Activated CD8-positive, alpha-beta T cell treated with anti-CD3 and anti-CD28 coated beads for 36 hours (primary cell): ENCODE data around the gene APPBP2. TPM values are rescaled to one million over a fixed set of nuclear protein-coding genes. Genes with fewer than 3 reads are reported as not detected.

Source experiments
- ATAC-seq: fragments of 200-7000 bp; cut with Tn5 transposase; one replicate; pipeline ENCODE4 v1.10.0; 2021; ENCODE audit warnings: mild to moderate bottlenecking, moderate library complexity
- CTCF ChIA-PET: fragments of 350-600 bp; sonication (Branson Sonifier 250); formaldehyde crosslinking; loops from one replicate; lab custom pipeline; 2021; ENCODE audit warnings: antibody characterized with exemption; lab: Charles Lee
- POLR2A ChIA-PET: fragments of 350-600 bp; sonication (Branson Sonifier 250); formaldehyde crosslinking; loops from one replicate; lab custom pipeline; 2021; ENCODE audit warnings: antibody characterized with exemption; lab: Charles Lee
- DNase-seq: peaks from one replicate; pipeline ENCODE4 v3.0.0-alpha.2; 2020
- H3K27ac Mint-ChIP-seq: one replicate; pipeline ENCODE4 v1.8.0; 2021; ENCODE audit warnings: mild to moderate bottlenecking, mixed read lengths
- H3K27me3 Mint-ChIP-seq: one replicate; pipeline ENCODE4 v1.8.0; 2021; ENCODE audit warnings: mixed read lengths
- H3K36me3 Mint-ChIP-seq: one replicate; pipeline ENCODE4 v1.8.0; 2021; ENCODE audit warnings: low read depth, mixed read lengths
- H3K4me1 Mint-ChIP-seq: one replicate; pipeline ENCODE4 v1.8.0; 2021; ENCODE audit warnings: low read depth, mixed read lengths
- H3K4me3 Mint-ChIP-seq: one replicate; pipeline ENCODE4 v1.8.0; 2021; ENCODE audit warnings: mild to moderate bottlenecking, moderate library complexity, mixed read lengths
- H3K9me3 Mint-ChIP-seq: one replicate; pipeline ENCODE4 v1.8.0; 2021; ENCODE audit warnings: mixed read lengths
- CTCF ChIP-seq: fragments of 200-600 bp; IDR thresholded peaks from one replicate; pipeline ENCODE4 v1.8.0; 2022; ENCODE audit warnings: antibody characterized with exemption, mild to moderate bottlenecking
- intact Hi-C: fragments of 100-400 bp; cut with micrococcal nuclease; formaldehyde crosslinking; loops from one replicate; pipeline ENCODE4 v1.10.0; 2022
- total RNA-seq, 2 experiments: library from RNA; stranded (reverse); gene quantifications; one replicate each; pipeline ENCODE4 v1.2.3, GENCODE V29; 2021

The APPBP2 gene
- total RNA-seq, 2 experiments from 2014 or later, result 22.5 to 22.8 TPM

- ChIA-PET CTCF (interaction anchor here (0.7 to 3.0 kb wide), 2 partner anchors 25 to 49 kb away, joined by 3 to 9 read pairs; no protein-coding TSS in a partner anchor), POLR2A (no interaction called here)
Measured at GRCh38 chr17:60545465-60546191, 19.6 kb upstream of the APPBP2 start.

GRCh38 chr17:60542071-60542470 lies 16.0 kb upstream of the APPBP2 start:
- Mint-ChIP-seq H3K4me3 (no peak overlapping the region), H3K4me1 (no peaks in the 10 kb centered on the region), H3K9me3 (no peaks in the 10 kb centered on the region), H3K36me3 (no peaks in the 10 kb centered on the region), H3K27ac (no peak overlapping the region), H3K27me3 (no peaks in the 10 kb centered on the region)
- CTCF ChIA-PET, result no interaction called here
- intact Hi-C loops, result no loop called here
- POLR2A ChIA-PET, result no interaction called here
- no peak for TF ChIP-seq CTCF
- ATAC-seq, result no peak
- no peak for DNase-seq

More at GRCh38 chr17:60545465-60546191, 19.6 kb upstream of the APPBP2 start:
- DNase-seq, result no peak
- intact Hi-C loops, result no loop called here
- no peaks in the 10 kb centered on the region for H3K4me1 Mint-ChIP-seq
- TF ChIP-seq CTCF, result no peak
- no peaks in the 10 kb centered on the region for H3K9me3 Mint-ChIP-seq
- H3K27ac Mint-ChIP-seq, result no peak overlapping the region
- H3K27me3 Mint-ChIP-seq, result no peaks in the 10 kb centered on the region
- no peak for ATAC-seq
- H3K4me3 Mint-ChIP-seq, result no peak overlapping the region
- H3K36me3 Mint-ChIP-seq, result no peaks in the 10 kb centered on the region

GRCh38 chr17:60540460-60540859 lies 14.4 kb upstream of the APPBP2 start:
- Mint-ChIP-seq H3K27ac (no peak overlapping the region), H3K4me1 (no peaks in the 10 kb centered on the region), H3K36me3 (no peaks in the 10 kb centered on the region), H3K27me3 (no peaks in the 10 kb centered on the region), H3K9me3 (no peaks in the 10 kb centered on the region), H3K4me3 (no peak overlapping the region)
- POLR2A ChIA-PET, result no interaction called here
- no peak for TF ChIP-seq CTCF
- DNase-seq (no peak), ATAC-seq (no peak)
- CTCF ChIA-PET, result interaction anchor here (0.8 to 1.8 kb wide), 3 partner anchors 19 to 36 kb away, joined by 3 to 7 read pairs (median 3); no protein-coding TSS in a partner anchor
- intact Hi-C loops, result no loop called here

- ATAC-seq, result no peak
- CTCF ChIA-PET, result interaction anchor here (1.8 kb wide), 1 partner anchor 30 kb away, joined by 7 read pairs; no protein-coding TSS in a partner anchor
- no peak for TF ChIP-seq CTCF
Measured at GRCh38 chr17:60539807-60540206, 13.8 kb upstream of the APPBP2 start.

GRCh38 chr17:60538726-60539125 lies 12.7 kb upstream of the APPBP2 start:
- H3K27ac Mint-ChIP-seq, result no peak overlapping the region
- no peaks in the 10 kb centered on the region for H3K9me3 Mint-ChIP-seq
- POLR2A ChIA-PET, result no interaction called here
- ATAC-seq (no peak), DNase-seq (no peak)
- CTCF ChIA-PET, result no interaction called here
- H3K4me1 Mint-ChIP-seq, result no peaks in the 10 kb centered on the region
- intact Hi-C loops, result no loop called here
- TF ChIP-seq CTCF, result no peak
- no peaks in the 10 kb centered on the region for H3K27me3 Mint-ChIP-seq
- H3K4me3 Mint-ChIP-seq, result no peak overlapping the region
- H3K36me3 Mint-ChIP-seq, result no peaks in the 10 kb centered on the region

More at GRCh38 chr17:60539807-60540206, 13.8 kb upstream of the APPBP2 start:
- Mint-ChIP-seq H3K4me1 (no peaks in the 10 kb centered on the region), H3K4me3 (no peak overlapping the region), H3K27me3 (no peaks in the 10 kb centered on the region), H3K9me3 (no peaks in the 10 kb centered on the region), H3K36me3 (no peaks in the 10 kb centered on the region), H3K27ac (no peak overlapping the region)
- no peak for DNase-seq
- intact Hi-C loops, result no loop called here
- POLR2A ChIA-PET, result no interaction called here
